Liver (tissue), 3 donors: Measurements from ENCODE around the gene ST6GALNAC3.

Experiments used
- RAD21 ChIP-seq, 2 donors: IDR thresholded peaks; 2 replicates each; pipeline ENCODE4 v1.6.1; 2016; ENCODE audit warnings: antibody characterized with exemption in 2 of 2, mild to moderate bottlenecking in 2 of 2
- RXRA ChIP-seq, 2 donors: IDR thresholded peaks; 2 replicates each; pipeline ENCODE4 v1.6.1; 2017 to 2018; ENCODE audit warnings: antibody characterized with exemption in 2 of 2, mild to moderate bottlenecking in 1 of 2
- SP1 ChIP-seq: IDR thresholded peaks from 2 replicates; pipeline ENCODE4 v1.6.1; 2018; ENCODE audit warnings: antibody characterized with exemption, mild to moderate bottlenecking
- TAF1 ChIP-seq: conservative IDR thresholded peaks from 2 replicates; pipeline ENCODE4 v1.6.1; 2016; ENCODE audit warnings: antibody characterized with exemption, mild to moderate bottlenecking
- YY1 ChIP-seq: IDR thresholded peaks from 2 replicates; pipeline ENCODE4 v1.6.1; 2016; ENCODE audit warnings: antibody characterized with exemption, mild to moderate bottlenecking
- TF ChIP-seq, protein P1 (sequence below): fragments of 150-350 bp; IDR thresholded peaks from 2 replicates; pipeline ENCODE4 v1.5.1; 2017; ENCODE audit warnings: improper control_type of control experiment, low read depth, low read length; ENCODE audit not compliant: missing input control
- TF ChIP-seq, protein P2 (sequence below): IDR thresholded peaks from 2 replicates; pipeline ENCODE4 v1.6.1; 2016; ENCODE audit warnings: antibody characterized with exemption
- TF ChIP-seq, protein P3 (sequence below): IDR thresholded peaks from 2 replicates; pipeline ENCODE4 v1.6.1; 2016; ENCODE audit warnings: antibody characterized with exemption, mild to moderate bottlenecking
- donor health status: healthy.
- donor health status: healthy.

DNA sequence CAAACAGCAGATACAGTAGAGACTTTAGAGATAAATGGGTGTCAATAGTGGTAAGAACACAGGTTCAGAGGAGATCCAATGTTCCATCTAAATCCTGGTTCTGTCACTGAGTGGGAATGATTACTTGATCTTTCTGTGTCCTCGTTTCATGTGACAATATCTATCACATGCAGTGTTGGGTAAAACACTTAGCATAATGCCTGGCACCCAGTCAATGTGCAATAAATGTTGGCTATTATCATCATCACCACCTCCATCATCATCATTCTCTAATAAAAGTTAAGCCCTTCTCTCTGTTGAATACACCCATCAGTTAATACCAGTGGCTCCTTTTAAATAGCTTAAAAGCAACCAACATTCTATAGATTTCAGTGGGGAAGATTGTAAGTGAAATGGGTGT is 184.7 kb downstream of the ST6GALNAC3 start:
- TF ChIP-seq, protein P1, sequence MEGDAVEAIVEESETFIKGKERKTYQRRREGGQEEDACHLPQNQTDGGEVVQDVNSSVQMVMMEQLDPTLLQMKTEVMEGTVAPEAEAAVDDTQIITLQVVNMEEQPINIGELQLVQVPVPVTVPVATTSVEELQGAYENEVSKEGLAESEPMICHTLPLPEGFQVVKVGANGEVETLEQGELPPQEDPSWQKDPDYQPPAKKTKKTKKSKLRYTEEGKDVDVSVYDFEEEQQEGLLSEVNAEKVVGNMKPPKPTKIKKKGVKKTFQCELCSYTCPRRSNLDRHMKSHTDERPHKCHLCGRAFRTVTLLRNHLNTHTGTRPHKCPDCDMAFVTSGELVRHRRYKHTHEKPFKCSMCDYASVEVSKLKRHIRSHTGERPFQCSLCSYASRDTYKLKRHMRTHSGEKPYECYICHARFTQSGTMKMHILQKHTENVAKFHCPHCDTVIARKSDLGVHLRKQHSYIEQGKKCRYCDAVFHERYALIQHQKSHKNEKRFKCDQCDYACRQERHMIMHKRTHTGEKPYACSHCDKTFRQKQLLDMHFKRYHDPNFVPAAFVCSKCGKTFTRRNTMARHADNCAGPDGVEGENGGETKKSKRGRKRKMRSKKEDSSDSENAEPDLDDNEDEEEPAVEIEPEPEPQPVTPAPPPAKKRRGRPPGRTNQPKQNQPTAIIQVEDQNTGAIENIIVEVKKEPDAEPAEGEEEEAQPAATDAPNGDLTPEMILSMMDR: no peak
- TF ChIP-seq RXRA (IDR thresholded peaks at IDR 0.05): no peak
- TF ChIP-seq YY1: no peak
- TF ChIP-seq RAD21 (IDR thresholded peaks at IDR 0.05): no peak
- TF ChIP-seq SP1: no peak
- TF ChIP-seq, protein P2, sequence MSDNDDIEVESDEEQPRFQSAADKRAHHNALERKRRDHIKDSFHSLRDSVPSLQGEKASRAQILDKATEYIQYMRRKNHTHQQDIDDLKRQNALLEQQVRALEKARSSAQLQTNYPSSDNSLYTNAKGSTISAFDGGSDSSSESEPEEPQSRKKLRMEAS: no peak
- TF ChIP-seq, protein P3, sequence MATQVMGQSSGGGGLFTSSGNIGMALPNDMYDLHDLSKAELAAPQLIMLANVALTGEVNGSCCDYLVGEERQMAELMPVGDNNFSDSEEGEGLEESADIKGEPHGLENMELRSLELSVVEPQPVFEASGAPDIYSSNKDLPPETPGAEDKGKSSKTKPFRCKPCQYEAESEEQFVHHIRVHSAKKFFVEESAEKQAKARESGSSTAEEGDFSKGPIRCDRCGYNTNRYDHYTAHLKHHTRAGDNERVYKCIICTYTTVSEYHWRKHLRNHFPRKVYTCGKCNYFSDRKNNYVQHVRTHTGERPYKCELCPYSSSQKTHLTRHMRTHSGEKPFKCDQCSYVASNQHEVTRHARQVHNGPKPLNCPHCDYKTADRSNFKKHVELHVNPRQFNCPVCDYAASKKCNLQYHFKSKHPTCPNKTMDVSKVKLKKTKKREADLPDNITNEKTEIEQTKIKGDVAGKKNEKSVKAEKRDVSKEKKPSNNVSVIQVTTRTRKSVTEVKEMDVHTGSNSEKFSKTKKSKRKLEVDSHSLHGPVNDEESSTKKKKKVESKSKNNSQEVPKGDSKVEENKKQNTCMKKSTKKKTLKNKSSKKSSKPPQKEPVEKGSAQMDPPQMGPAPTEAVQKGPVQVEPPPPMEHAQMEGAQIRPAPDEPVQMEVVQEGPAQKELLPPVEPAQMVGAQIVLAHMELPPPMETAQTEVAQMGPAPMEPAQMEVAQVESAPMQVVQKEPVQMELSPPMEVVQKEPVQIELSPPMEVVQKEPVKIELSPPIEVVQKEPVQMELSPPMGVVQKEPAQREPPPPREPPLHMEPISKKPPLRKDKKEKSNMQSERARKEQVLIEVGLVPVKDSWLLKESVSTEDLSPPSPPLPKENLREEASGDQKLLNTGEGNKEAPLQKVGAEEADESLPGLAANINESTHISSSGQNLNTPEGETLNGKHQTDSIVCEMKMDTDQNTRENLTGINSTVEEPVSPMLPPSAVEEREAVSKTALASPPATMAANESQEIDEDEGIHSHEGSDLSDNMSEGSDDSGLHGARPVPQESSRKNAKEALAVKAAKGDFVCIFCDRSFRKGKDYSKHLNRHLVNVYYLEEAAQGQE: no peak
- no peak for TF ChIP-seq TAF1
